HUDEP-2 (cell line): Measurements from ENCODE around the gene NCMAP.

Experiments
- DNase-seq, 76 experiments: peaks; one replicate each; lab custom pipeline; 2025; ENCODE audit not compliant: unreplicated experiment in 76 of 76; lab: John Stamatoyannopoulos, UW

NCMAP gene

GRCh38 chr1:24568475-24568874 lies 12.6 kb downstream of the NCMAP start:
- DNase-seq: no peak

GRCh38 chr1:24570265-24571125 lies 14.6 kb downstream of the NCMAP start:
- DNase-seq: no peak

- DNase-seq: no peak
Measured at GRCh38 chr1:24572301-24572700, 16.4 kb downstream of the NCMAP start.

GRCh38 chr1:24575905-24576587 lies 20.2 kb downstream of the NCMAP start:
- DNase-seq: no peak

- DNase-seq: no peak
Measured at GRCh38 chr1:24578846-24579245, 23.0 kb downstream of the NCMAP start.

GRCh38 chr1:24580756-24581155 lies 24.9 kb downstream of the NCMAP start:
- DNase-seq: no peak

GRCh38 chr1:24584171-24584647 lies 28.3 kb downstream of the NCMAP start:
- DNase-seq: no peak

- DNase-seq: no peak
Measured at GRCh38 chr1:24586119-24586518, 30.2 kb downstream of the NCMAP start.

- DNase-seq: peak in 28 of 76 experiments; percentile 1 to 59 (median 30)
Measured at GRCh38 chr1:24586970-24587820, 31.3 kb downstream of the NCMAP start.

GRCh38 chr1:24588573-24588972 lies 32.7 kb downstream of the NCMAP start:
- DNase-seq: no peak

- no peak for DNase-seq
Measured at GRCh38 chr1:24589200-24589599, 33.3 kb downstream of the NCMAP start.

- DNase-seq: no peak
Measured at GRCh38 chr1:24591781-24592180, 35.9 kb downstream of the NCMAP start.

- no peak for DNase-seq
Measured at GRCh38 chr1:24594328-24594598, 38.4 kb downstream of the NCMAP start.

GRCh38 chr1:24596401-24596880 lies 40.6 kb downstream of the NCMAP start:
- DNase-seq: no peak

GRCh38 chr1:24599265-24599664 lies 43.4 kb downstream of the NCMAP start:
- DNase-seq: no peak

GRCh38 chr1:24600551-24600950 lies 44.7 kb downstream of the NCMAP start:
- DNase-seq: no peak

GRCh38 chr1:24605534-24606295 lies 49.8 kb downstream of the NCMAP start:
- DNase-seq: no peak

GRCh38 chr1:24606296-24606605 lies 50.4 kb downstream of the NCMAP start:
- no peak for DNase-seq

- no peak for DNase-seq
Measured at GRCh38 chr1:24606621-24607020, 50.7 kb downstream of the NCMAP start.

- DNase-seq: no peak
Measured at GRCh38 chr1:24609949-24610517, 54.1 kb downstream of the NCMAP start.
